Stimulated activated CD4-positive, alpha-beta T cell treated with anti-CD3 and anti-CD28 coated beads, TNF-alpha, amount 100 ng/mL, for 1 hour (primary cell): ENCODE measurements around the gene CLDND2.
A peak's percentile ranks its signal among the peaks of the same experiment; 100 is the strongest.

Experiments used
- DNase-seq, 3 donors: peaks; one replicate each; pipeline ENCODE4 v3.0.0-alpha.2; 2020; ENCODE audit warnings: low read depth in 3 of 3, low spot score in 1 of 3

The CLDND2 gene

DNA sequence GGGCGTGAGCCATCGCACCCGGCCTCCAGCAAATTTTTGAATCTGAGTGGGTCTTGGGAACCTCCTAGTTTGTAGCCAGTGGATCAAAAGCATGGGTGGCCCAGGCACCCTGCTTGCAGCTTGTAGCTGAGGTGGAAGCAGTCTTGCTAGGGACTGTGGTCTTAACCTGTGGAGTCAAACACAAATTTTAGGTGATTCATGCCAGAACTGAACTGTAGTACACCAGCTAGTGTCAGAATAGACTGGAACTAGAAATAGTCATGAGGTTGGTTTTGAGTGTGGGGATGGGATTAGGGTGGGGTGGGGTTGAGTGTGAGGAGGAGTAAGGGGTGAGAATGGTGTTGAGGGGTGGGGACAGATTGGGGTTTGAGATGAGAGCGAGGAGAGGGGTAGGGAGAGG is 13.2 kb upstream of the CLDND2 start:
- no peak for DNase-seq

DNA sequence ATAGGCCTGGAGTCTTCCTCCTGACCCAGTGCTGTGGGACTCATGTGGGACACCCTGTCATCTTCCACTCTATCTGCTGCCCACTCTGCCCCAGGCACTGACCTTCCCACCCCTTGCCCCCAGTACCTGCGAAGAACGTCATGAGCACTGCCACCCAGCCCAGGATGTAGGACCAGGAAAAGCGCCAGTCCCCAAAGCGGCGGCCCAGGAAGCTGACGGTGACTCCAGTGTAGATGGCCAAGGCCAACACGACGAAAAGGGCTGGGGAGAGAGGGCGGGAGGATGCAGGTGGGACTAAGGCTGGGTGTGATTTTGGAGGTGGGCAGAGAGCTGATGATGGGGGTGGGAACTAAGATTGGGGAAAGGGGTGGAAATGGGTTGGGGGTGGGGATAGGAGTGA is 11.6 kb upstream of the CLDND2 start:
- DNase-seq = no peak

DNA sequence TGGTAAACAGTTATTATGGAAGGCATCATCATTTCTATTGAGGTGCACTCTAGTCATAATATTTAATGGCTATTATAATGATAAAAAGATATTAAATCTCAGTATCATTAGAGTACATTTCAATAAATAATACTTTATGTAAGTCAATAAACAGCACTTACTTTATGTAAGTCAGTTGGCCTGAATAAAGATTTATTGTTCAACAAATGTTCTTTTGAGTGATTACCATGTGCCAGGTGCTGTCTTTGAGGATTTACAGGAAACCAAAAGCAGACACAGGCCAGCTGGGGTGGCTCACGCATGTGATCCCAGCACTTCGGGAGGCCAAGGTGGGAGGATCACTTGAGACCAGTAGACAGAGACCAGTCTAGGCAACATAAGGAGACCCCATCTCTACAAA is 8.6 kb upstream of the CLDND2 start:
- no peak for DNase-seq

DNA sequence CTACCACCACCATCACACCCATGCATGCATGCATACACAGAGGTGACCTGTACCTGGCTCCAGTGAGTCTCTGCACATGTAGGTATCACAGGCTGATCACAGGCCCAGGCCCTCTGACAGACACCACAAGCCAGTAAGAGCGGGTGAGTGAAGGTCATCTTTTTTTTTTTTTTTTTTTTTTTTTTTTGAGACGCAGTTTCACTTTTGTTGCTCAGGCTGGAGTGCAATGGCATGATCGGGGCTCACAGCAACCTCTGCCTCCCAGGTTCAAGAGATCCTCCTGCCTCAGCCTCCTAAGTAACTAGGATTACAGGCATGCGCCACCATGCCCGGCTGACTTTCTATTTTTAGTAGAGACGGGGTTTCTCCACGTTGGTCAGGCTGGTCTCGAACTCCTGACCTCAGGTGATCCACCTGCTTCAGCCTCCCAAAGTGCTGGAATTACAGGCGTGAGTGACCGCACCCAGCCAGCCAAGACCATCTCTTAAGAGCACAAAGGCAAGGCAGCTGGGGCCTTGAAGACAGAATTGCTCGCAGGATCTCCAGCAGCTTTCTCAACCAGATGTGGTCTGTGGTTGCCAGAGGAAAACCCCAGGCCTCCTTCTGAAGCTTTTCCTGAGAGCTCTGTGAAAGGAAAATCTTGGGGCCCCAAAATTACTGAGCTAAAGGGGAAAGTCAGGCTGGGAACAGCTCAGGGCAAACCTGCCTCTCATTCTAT is 6.9 kb upstream of the CLDND2 start:
- DNase-seq = no peak

DNA sequence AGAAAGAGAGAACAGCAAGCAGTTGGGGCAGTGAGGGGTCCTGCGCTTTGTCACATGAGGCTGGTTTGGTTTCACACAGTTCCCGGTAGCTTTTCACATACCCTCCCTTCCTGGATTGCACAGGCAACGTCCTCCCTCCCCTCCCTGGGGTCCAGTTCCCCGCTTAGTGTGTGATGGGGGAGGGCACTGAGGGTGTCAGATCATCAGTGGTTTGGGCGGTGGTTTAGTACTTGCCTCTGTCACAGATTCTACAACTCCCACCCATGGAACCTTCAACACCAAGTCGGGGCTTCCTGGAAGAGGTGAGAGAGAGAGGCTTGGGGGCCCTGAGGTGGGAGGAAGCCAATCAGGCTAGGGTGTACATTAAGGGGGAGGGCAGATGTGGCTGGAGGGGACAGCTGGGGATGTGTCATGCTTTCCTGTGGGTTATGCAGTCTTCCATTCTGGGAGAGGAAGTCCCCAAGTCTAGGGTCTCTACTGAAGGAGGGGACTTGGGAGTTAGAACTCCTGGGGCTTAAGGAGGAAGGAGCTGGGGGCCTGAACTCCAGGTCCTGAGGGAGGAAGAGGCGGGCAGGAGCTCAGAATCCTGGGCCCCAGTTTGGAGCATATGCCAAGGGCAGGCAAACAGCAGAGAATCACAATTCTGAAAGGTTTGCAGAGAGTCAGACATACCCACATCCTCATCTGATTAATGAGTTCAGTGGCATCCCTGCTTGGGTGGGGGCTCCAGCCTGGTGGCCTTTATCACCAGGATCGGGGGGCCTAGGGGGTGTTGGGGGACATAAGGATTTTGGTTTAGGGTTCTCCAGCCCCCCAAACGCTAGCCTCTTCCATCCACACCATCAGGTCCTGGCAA is 4.1 kb upstream of the CLDND2 start, which contains the start of gene NKG7:
Gene NKG7, minus strand, starts transcription at position 6 of the 856 bp plus-strand sequence. CDS start 119 bp downstream, outside the sequence.
- DNase-seq = peak; percentile 31 to 36 (median 35)

DNA sequence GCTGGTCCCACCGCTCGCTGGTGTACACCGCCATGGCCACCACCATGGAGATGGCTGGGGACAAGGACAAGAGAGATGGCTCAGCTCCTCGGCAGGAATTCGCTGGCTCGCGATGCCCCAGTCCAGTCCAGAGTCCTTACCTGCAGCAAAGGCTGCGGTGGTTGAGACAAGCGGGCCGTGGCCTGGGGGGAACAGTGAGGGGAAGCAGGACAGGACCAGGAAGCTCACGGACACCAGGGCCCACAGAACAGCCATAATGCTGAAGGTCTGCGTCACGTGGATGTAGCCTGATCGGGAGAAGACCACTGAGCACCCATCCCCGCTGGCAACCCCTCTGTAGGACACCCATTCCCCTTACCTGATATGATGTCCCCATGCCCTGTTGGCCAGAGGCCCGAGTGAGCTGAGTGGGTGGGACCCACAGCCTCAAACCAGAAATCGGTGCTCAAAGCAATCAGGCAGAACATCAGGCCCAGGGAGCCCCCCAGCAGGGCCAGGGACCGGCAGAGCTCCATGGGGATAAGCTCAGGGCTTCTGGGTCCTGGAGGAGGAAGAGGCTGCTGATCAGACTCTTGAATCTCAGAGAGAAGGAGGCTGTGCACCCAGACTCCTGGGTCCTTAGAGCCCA is 3.3 kb upstream of the CLDND2 start:
- no peak for DNase-seq

DNA sequence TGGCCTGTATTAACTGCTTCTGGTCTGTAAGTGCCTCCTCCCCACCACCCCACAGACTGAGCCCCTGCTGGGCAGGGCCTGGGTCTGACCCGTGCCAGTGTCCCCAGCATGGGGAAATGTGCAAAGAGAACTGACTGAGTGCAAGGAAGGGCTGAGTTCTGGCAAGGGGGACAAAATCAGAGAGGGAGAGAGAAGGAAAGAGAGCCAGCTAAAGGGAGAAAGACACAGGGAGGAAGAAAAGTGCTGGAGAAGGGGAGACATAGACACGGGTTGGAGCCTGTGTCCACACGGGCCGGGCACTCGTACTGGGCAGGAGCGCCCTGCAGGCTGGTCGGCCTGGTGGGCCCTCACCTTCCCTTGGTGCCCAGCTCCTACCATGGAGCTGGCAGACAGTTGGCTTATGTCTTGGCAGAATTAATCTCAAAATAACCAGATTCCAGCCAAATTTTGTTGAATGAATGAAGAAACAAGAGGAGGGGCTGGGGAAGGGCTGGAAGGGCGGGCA is 2.4 kb upstream of the CLDND2 start:
- no peak for DNase-seq

DNA sequence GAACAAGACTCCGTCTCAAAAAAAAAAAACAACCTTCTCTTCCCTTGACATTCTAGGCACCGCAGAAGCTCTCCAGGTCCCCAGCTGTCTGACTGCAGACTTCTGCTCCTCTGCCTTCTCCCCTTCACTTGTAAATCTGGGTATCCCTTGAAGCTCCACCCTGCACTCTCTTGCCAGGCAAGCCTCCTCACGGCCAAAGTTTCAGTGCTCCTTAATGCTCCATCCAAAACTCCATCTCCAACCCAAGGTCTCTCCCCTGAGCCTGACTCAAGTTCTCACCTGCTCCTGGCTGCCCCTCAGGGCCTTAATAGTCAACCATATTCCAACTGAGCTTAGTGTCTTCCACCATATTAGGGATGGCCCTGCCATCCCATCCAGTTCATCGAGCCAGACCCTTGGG is 1.4 kb upstream of the CLDND2 start:
- no peak for DNase-seq

DNA sequence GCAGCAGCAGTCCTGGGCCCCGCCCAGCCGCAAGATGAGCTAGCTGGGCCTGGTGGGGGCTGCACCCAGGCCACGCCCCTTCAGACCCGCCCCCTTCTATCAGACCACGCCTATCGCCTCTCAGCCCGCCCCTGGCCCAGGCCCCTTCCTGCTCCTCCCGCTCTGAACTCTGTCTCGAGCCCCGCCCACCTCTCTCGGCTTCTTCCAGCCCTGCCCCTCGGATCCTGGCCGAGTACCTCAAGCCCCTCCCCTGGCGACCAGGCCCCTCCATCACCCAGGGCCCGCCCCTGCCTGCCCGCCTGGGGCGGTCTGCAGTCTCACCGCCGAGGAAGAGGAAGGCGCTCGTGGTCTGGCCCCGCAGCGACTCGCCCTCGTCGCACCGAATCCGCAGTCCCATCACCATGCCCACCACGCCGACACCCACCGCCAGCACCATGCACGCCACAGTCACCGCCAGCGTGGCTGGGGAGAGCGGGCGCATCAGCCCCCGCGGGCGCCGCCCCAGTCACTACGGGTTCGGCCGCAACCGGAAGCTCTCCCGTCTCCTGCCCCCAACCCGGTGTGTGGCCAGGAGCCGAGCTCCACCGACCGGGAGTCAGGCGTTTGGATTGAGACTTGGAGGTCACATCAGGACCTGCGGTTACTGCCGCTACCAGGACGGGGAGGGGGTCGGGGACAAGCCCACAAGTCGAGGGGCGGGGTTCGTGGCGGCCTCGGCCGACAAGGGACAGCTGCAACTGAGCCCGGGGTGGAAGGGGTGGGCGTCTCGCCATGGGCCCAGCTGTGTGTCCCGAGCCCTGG is 1.0 kb downstream of the CLDND2 start:
- peak; percentile 88 to 98 (median 90) for DNase-seq

DNA sequence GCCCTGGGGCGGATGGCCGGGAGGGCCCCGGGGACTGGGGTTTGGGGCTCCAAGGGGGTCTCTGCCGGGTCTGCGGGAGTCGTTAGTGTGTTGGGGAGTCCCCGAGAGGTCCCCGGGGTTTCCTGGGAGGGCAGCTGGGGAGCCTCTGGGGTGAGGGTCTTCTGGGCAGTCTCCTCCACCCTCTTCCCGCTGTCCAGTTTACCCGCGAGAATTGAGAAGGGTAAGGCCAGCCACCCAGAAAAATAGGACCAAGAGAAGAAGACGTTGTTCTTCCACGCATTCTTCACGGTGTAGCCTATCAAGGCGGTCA is 1.6 kb downstream of the CLDND2 start:
- no peak for DNase-seq

DNA sequence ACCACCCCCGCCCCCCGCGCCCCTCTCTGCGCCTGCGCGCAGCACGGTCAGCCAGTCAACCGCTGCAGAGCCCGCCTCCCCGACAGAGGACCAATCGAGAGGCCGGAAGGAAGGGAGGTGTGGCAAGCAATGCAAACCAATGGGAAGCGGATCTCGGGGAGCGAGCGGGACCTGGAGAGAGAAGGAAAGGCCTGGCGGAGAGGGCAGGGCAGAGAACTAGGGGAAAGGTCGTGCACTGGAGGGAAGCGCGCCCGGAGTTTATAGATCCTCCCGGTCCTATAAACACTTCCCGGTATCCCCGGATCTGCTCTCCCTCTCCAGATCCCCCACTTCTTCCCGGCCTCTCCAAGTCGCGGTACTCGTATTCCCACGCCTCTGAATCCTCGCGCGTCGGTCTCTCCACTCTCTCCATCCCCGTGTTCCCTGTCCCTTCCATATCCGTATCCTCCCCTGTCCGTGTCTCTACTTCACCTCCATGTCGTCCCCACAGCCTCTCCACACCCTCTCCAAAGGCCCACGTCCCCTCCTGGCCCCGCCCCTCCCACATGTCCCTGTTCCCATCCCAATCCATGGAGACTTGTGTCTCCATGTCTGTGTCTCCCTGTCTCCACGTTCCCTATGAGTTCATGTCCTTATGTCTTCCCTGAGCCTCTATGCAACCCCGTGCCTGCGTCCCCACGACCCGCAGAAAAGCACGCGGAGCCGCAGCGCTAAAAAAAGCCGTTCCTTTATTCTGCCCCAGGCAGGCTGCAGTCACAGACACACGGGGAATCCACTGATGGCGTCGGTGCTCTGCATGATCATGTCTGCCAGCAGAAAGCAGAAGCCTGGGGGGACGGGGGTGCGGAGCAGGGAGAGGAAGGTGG is 2.2 kb downstream of the CLDND2 start:
- DNase-seq = peak; percentile 83 to 85 (median 84)

DNA sequence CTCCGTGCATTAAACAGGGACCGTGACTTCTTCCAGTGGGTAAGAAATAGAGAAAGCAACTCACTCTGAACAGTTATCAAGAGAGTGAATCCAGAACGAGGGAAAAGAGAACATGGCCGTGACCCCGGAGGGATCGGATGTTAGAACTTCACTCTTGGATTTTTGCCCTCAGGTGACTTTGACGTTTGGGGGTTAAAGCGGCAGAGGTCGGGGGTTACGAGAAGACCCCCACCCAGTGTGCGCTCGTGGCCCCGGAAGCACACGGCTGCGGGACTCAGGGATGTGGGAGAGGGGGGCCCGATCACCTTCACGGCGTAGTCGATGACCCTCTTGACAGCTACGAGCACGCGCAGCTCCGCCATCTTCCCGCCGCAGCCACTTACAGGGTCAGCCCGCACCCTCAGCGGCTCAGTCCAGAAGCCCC is 2.8 kb downstream of the CLDND2 start, which contains the start of gene ETFB:
Gene ETFB, minus strand, starts transcription at position 424 of the 424 bp plus-strand sequence. Its CDS starts 62 bp downstream, at position 362.
- no peak for DNase-seq

DNA sequence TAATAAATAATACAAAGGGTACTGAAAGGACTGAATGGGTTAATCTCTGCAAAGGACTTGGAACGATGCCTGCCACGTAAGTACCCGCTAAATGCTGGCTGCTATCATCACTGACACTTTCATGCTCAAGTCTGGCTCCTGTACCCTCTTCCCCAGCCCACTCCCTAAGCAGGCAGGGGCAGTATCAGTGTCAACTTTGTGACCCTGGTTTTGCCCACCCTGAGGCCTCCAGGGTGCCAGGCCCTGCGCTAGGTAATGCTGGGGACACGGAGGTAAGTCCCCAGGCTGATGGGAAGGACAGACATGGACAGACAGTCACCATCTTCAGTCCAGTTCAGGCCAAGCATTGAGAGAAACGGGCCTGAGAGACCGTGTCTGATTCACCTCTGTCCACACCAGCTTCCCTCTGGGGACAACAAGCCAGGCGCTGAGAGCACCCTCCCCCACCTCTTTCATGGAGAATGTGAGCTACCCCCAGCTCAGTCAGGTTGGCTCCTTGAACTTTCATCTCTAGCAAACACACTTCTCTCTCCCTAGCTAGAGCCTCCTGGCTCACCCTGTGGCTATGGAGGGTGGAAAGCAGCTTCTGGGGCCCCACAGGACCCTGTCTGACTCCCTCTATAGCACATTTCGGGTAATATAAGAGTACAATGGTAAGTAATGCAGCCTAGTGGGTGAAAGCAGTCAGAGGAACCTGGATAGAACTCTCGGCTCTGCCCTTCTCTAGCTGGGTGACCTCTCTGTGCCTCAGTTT is 3.4 kb downstream of the CLDND2 start:
- DNase-seq = no peak

DNA sequence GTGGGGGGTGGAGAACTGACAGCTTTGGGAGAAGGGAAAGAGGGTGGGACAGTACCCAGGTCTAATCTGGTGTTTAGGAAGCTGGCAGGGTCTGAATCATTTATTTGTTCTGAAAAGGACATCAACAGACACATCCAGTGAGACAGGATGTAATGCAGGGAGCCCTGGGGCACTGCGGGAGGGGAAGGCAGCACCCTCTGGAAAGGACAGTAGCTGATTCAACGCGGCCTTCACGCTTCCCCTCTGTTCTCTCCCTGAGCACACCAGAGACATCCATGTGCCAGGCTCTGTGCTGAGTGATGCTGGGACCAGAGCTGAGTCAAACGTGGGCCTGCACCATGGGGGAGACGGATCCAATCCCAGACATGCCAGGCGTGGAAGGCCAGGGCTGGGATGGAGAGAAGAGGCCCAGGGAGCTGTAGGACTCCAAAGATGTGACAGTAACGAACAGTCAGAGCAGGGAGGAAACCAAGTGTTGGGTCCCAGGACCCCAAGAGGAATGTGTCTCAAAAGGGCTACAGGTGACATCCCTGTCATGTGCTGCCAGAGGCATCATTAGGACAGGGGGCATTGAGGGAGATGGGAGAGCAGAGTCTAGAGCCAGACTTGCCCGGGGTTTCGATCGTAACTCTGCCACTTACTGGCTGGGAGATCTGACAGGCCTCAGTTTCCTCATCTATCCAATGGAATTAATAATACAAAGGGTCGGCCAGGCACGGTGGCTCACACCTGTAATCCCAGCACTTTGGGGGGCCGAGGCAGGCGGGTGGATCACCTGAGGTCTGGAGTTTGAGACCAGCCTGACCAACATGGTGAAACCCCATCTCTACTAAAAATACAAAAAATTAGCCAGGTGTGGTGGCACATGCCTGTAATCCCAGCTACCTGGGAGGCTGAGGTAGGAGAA is 4.3 kb downstream of the CLDND2 start:
- no peak for DNase-seq

DNA sequence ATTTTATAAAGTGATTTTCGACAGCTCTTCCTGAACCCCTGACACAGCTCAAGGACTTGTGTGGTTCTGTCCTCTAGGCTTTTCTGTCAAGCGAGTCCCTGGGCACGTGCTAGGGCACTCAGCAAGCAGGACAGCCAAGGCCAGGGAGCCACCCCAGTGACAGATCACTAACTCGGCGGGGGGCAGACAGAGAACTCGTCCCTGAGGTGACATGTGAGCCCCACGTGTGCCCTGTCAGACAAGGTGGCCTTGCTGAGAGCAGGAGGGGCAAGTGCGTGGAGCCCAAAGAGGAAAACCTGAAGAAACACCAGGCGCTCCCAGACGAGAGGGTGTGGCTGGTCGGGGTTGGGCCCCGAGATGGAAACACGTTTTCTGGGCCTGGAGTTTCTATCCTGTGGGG is 7.6 kb downstream of the CLDND2 start:
- no peak for DNase-seq

DNA sequence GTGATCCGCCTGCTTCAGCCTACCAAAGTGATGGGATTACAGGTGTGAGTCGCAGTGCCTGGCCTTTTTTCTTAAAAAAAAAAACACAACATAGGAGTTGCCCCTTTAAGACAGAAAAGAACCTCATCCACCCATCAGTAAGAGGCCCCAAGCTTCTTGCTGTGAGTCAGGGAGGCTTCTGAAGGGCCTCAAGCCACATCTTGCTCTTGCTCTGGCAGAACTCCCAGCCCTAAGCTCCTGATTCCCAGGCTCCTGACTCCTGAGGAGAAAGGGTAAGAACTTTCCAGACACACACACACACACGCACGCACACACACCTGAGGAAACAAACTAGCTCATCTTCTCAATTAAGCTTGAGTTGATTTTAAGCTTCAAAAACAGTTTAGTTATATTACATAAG is 9.5 kb downstream of the CLDND2 start:
- no peak for DNase-seq

DNA sequence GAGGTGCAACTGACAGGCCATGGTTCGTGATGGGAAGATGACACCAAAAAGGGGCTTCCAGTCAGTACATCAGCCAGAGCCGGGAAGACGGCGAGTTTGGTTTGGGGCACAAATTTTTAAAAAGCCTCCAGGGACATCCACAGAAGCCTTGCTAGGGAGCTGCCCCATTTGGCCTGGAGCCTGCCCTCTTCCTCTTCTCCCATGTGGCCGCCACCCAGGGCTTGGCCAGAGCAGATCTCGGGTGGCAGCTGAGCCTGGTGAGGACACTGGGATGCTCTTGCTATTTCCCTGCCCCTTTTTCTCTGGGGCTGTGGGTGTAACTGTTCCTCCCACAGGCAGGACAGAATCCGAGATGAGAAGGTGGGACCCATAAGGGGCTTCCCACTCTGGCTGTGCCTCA is 10.9 kb downstream of the CLDND2 start:
- no peak for DNase-seq

DNA sequence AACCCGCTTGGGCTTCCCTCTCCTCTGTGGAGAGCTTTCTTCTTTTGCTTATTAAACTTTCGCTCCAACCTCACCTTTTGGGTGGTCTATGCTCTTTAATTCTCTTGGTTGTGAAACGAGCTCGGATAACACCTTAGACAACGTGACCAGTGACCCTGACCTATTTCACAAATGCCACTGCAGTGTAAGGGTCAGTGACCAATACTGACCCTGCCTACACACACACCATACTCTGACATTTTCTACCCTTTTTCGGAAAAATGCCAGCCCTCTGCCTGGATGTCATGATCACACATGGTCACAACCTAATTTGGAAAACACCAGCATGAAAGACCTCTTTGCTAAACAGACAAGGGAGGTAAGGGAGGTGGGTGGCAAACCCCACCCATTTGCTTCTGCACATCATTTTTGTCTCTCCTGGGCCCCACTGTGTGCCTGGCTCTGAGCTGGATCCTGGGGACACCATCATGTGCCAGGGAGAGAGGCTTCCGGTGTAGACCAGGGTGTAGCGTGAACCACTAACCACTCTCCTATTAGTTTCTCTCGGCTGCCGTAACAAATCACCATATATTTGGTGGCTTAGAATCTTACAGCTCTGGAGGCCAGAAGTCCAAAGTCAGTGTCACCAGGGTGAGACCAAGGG is 12.5 kb downstream of the CLDND2 start:
- no peak for DNase-seq
